Right lobe of liver (tissue), 4 donors: Measurements from ENCODE around the gene DMWD.

Experiments
- CTCF ChIP-seq, 4 donors: fragments of 200-600 bp in 3 of 4; fragments of 450-650 bp in 1 of 4; IDR thresholded peaks; one replicate each; pipeline versions ENCODE4 v1.5.1 to v1.8.0; 2016 to 2022; ENCODE audit warnings: antibody characterized with exemption in 4 of 4, mild to moderate bottlenecking in 2 of 4
- POLR2A ChIP-seq: fragments of 450-650 bp; IDR thresholded peaks from one replicate; pipeline ENCODE4 v1.6.1; 2017; ENCODE audit warnings: antibody characterized with exemption, mild to moderate bottlenecking
- donor health status: DM: no; HTN: no; CAD: no.
- donor health status: DM: no; HTN: no; CAD: no.
- donor health status: DM: no; HTN: yes; CAD: no.

GRCh38 chr19:45733160-45733810 lies 59.4 kb downstream of the DMWD start, which contains the start of gene MEIOSIN:
- TF ChIP-seq CTCF (IDR thresholded peaks at IDR 0.05) (no peak), POLR2A (no peak)
